Psoas muscle (tissue), 8 donors: ENCODE data around the gene PGGT1B. TPM values are rescaled to one million over a fixed set of nuclear protein-coding genes. Genes with fewer than 3 reads are reported as not detected.

Experiments used
- ATAC-seq, 4 donors: fragments of 200-7000 bp; cut with Tn5 transposase; one replicate each; pipeline ENCODE4 v1.9.1; 2020; ENCODE audit warnings: moderate library complexity in 3 of 4, mild to moderate bottlenecking in 2 of 4
- DNase-seq, 2 donors: peaks; one replicate each; pipeline ENCODE4 v3.0.0-alpha.2; 2020
- H3K27ac ChIP-seq: fragments of 200-600 bp; one replicate; pipeline ENCODE4 v1.8.0; 2022
- H3K27me3 ChIP-seq, 3 donors: fragments of 200-600 bp in 1 of 3; one replicate each; pipeline versions ENCODE4 v1.6.1 to v1.8.0; 2013 to 2022; ENCODE audit warnings: low read length in 2 of 3, mild to moderate bottlenecking in 2 of 3, moderate library complexity in 1 of 3; ENCODE audit not compliant: insufficient read depth in 3 of 3
- H3K36me3 ChIP-seq, 2 donors: fragments of 200-600 bp in 1 of 2; one replicate each; pipeline versions ENCODE4 v1.6.1 to v1.8.0; 2013 to 2022; ENCODE audit warnings: low read depth in 1 of 2, mild to moderate bottlenecking in 1 of 2, moderate library complexity in 1 of 2; ENCODE audit not compliant: insufficient read depth in 1 of 2
- H3K4me1 ChIP-seq: fragments of 200-600 bp; one replicate; pipeline ENCODE4 v1.8.0; 2022
- H3K4me3 ChIP-seq: fragments of 200-600 bp; one replicate; pipeline ENCODE4 v1.8.0; 2022; ENCODE audit warnings: mild to moderate bottlenecking
- H3K9me3 ChIP-seq: fragments of 200-600 bp; one replicate; pipeline ENCODE4 v1.8.0; 2022
- WGBS, 3 donors: extraction: QIAGEN DNeasy Blood & Tissue Kit; methylation state at CpG; one replicate each; pipeline versions ENCODE4 v1.1.6 to v1.1.7; 2013; 5-methylcytosine and 5-hydroxymethylcytosine counted together
- intact Hi-C, 2 donors: fragments of 100-400 bp; cut with DNase I; formaldehyde crosslinking; loops; one replicate each; pipeline versions ENCODE4 v1.11.0 to v1.14.2; 2022
- polyA plus RNA-seq, 3 donors: library from polyadenylated mRNA; stranded (reverse); fragments of 200-250 nt; gene quantifications; one replicate each; pipeline ENCODE4 v1.2.3, GENCODE V29; 2013
- total RNA-seq, 4 donors: library from RNA; stranded (reverse); fragmentation: NEBNext Ultra II Directional in 2 of 4; extraction: Animal tissue kit (Norgen Biotek cat#: 25700) in 2 of 4; gene quantifications; one replicate each; pipeline versions ENCODE4 v1.2.1 to v1.2.4, GENCODE V29; 2021 to 2023
- TF ChIP-seq, protein P1 (sequence below): fragments of 200-600 bp; IDR thresholded peaks from one replicate; pipeline ENCODE4 v1.8.0; 2022; ENCODE audit warnings: antibody characterized with exemption
- donor health status: healthy with polysubstance abuse.
- donor health status: DM: no; HTN: no; CAD: no; lungs with moderate emphysema.
- donor health status: Bipolar disorder and iron deficiency.
- donor health status: healthy.
- donor health status: DM: yes; HTN: yes; CAD: no.
- donor health status: DM: no; HTN: no; CAD: no.
- donor health status: DM: no; HTN: no; CAD: no.
- donor health status: DM: yes; HTN: yes; CAD: no.

The PGGT1B gene
- total and polyA plus RNA-seq, 7 donors, result 2.7 to 29.0 (median 18.4) TPM

DNA sequence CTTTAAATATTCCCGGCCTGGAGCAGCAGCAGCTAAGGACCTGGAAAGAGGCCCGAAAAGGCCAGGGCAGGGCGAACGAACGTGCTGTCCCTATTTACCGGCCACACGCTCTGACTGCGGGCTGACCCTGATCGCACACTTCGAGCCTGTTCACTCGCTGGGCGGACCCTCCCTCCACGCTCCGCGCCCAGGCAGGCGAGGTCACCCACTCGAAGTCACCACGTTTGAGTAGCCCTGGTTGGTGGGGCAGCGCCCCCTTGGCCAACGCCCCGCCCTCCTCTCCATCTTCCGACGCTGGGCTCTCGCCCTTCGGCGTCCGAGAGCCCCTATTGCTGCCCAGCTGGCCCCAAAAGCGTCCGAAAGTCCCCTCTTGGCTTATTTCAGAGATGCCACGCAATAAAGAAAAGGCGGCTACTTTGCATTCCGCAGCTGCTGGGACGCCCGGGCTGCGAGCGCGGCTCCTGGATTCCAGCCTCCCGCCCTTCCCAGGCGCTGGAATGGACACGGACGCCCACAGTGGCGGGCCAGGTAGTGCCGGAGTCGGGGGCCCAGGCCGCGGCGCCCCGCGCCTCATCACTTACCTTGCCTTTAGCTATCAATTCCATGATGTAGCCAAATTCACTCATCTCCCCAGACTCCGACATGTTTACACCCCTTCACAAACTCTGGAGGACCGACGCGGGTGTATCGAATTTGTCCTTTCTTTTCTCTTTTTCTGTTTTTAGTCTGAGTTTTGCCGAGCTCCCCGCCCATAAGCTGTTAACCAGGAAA, 83.1 kb downstream of the PGGT1B start:
- 4 to 5% (median 4%) methylated on average over 55 to 56 of the region's 56 CpGs for WGBS, 3 donors
- Histone ChIP-seq H3K4me3 (peak overlapping the region; percentile 65), H3K9me3 (no peaks in the 10 kb centered on the region), H3K27ac (no peak overlapping the region), H3K36me3 (no peaks in the 10 kb centered on the region), H3K27me3 (peaks cover 3 to 60% (median 26%) of the 10 kb centered on the region in 3 donors), H3K4me1 (peaks cover 7% of the 10 kb centered on the region)
- intact Hi-C loops, result no loop called here
- ATAC-seq (peak in 1 of 4 donors; percentile 62), DNase-seq (no peak)
- TF ChIP-seq, protein P1, sequence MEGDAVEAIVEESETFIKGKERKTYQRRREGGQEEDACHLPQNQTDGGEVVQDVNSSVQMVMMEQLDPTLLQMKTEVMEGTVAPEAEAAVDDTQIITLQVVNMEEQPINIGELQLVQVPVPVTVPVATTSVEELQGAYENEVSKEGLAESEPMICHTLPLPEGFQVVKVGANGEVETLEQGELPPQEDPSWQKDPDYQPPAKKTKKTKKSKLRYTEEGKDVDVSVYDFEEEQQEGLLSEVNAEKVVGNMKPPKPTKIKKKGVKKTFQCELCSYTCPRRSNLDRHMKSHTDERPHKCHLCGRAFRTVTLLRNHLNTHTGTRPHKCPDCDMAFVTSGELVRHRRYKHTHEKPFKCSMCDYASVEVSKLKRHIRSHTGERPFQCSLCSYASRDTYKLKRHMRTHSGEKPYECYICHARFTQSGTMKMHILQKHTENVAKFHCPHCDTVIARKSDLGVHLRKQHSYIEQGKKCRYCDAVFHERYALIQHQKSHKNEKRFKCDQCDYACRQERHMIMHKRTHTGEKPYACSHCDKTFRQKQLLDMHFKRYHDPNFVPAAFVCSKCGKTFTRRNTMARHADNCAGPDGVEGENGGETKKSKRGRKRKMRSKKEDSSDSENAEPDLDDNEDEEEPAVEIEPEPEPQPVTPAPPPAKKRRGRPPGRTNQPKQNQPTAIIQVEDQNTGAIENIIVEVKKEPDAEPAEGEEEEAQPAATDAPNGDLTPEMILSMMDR, result no peak

DNA sequence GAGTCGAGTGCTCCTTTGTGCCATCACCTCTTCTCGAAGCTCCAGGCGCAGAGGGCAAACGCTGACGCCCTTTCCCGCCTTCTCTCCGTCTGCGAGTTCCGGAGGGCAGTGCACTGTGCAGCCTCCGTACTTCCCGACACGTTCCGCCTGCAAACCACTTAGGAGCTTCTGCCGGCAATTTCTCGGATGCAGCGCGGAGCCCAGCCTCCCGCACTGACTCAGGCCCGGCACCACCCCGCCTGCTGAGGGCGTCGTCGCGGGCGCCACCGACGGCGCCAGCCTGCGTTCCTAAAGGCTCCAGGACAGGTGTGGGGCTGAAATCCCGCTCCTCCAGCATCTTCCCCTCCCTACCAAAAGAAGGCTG, 83.7 kb downstream of the PGGT1B start:
- Histone ChIP-seq H3K4me1 (peaks cover 7% of the 10 kb centered on the region), H3K4me3 (peak overlapping the region; percentile 65), H3K9me3 (no peaks in the 10 kb centered on the region), H3K27ac (no peak overlapping the region), H3K36me3 (no peaks in the 10 kb centered on the region), H3K27me3 (peaks cover 0 to 54% (median 23%) of the 10 kb centered on the region in 3 donors)
- intact Hi-C loops, result no loop called here
- TF ChIP-seq, protein P1, result no peak
- peak in 1 of 2 donors; percentile 51 for DNase-seq
- WGBS, 3 donors, result 47 to 62% (median 55%) methylated on average over 30 of the region's 30 CpGs
- ATAC-seq, result peak in 1 of 4 donors; percentile 29

DNA sequence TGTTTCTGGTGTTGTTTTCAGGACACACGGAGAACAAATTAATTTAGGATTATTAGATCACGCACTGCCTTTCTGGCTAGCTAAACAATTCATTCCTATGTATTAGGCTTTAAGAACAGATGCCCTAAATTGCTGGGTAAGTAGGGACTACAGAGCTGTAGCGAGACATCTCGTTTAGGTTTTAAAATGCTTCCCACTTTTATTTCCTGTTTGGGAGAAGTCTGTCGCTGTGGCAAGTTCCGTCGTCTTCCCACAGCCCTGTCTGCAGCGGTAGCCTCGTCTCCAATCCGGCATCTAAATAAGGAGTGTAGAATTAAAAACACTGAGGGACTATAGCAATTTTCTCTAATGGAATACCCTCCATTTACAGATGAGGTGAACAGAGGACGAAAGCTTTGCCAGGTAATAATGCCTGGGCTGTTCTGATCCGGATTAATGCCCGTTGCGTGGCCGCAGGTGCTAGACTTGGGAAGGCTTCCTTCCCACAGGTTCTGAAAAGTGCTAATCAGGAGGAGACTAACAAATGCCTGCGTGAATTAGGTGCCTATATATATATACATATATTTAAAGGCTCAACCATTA, 91.7 kb downstream of the PGGT1B start:
- H3K9me3 ChIP-seq, result no peaks in the 10 kb centered on the region
- H3K27ac ChIP-seq, result no peak overlapping the region
- no peaks in the 10 kb centered on the region for H3K4me1 ChIP-seq
- 37 to 43% (median 41%) methylated on average over 16 of the region's 16 CpGs for WGBS, 3 donors
- no peak for DNase-seq
- H3K27me3 ChIP-seq, result peaks cover 0 to 26% (median 1%) of the 10 kb centered on the region in 3 donors
- no peaks in the 10 kb centered on the region for H3K36me3 ChIP-seq
- H3K4me3 ChIP-seq, result peak overlapping the region; percentile 83
- ATAC-seq, result no peak
- TF ChIP-seq, protein P1, result no peak
- intact Hi-C loops, result no loop called here

DNA sequence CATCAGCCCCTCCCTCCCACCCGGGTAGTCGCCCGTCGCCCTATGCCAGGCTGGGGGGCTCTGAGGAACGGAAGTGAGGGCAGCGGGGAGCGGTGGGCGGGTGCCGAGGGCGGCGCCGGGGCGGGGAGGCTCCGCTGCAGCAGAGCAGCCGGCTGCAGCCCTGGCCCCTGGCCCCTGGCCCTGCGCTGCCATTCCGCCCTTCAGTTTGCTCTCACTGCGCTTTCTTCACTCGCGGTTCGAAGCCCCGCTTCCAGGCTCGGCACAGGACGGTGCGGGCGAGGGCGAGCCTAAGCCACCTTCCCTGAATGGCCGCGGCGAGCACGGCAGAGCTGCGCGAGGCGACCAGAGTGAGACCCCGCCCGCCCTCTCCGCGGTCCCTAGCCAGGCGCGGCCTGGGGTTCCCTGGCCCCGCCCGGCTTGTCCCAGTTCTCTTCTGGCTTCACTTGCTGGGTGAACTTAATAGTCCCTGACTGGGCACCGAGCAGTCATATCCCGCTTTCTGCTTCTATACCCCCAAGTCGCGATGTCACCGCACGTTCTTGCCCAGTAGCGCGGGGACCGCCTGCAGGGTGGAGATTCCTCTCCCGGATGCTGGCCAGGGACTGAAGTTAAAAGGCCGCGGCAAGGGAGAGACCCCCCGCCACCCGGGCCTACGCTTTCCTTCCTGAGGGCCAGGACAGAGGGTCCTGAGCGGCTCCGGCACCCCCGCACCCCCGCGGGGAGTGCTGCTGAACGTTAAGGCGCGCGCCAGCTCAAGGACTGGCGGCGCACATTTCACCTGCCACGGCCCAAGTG, 92.3 kb downstream of the PGGT1B start:
- WGBS, 3 donors, result 2 to 3% (median 2%) methylated on average over 55 to 69 of the region's 69 CpGs

More for the DNA sequence above, 92.3 kb downstream of the PGGT1B start:
- DNase-seq (no peak), ATAC-seq (peak; percentile 63 to 77 (median 65))
- H3K4me3 ChIP-seq, result peak overlapping the region; percentile 83
- H3K27ac ChIP-seq, result no peak overlapping the region
- TF ChIP-seq, protein P1, result no peak
- intact Hi-C loops, result no loop called here
- no peaks in the 10 kb centered on the region for H3K4me1 ChIP-seq
- H3K27me3 ChIP-seq, result peaks cover 0 to 33% (median 7%) of the 10 kb centered on the region in 3 donors
- H3K9me3 ChIP-seq, result no peaks in the 10 kb centered on the region
- H3K36me3 ChIP-seq, result no peaks in the 10 kb centered on the region
